ENCODE results near the gene CENPF. TPM values are rescaled to one million over a fixed set of nuclear protein-coding genes. Genes with fewer than 3 reads are reported as not detected.

Gene CENPF, protein sequence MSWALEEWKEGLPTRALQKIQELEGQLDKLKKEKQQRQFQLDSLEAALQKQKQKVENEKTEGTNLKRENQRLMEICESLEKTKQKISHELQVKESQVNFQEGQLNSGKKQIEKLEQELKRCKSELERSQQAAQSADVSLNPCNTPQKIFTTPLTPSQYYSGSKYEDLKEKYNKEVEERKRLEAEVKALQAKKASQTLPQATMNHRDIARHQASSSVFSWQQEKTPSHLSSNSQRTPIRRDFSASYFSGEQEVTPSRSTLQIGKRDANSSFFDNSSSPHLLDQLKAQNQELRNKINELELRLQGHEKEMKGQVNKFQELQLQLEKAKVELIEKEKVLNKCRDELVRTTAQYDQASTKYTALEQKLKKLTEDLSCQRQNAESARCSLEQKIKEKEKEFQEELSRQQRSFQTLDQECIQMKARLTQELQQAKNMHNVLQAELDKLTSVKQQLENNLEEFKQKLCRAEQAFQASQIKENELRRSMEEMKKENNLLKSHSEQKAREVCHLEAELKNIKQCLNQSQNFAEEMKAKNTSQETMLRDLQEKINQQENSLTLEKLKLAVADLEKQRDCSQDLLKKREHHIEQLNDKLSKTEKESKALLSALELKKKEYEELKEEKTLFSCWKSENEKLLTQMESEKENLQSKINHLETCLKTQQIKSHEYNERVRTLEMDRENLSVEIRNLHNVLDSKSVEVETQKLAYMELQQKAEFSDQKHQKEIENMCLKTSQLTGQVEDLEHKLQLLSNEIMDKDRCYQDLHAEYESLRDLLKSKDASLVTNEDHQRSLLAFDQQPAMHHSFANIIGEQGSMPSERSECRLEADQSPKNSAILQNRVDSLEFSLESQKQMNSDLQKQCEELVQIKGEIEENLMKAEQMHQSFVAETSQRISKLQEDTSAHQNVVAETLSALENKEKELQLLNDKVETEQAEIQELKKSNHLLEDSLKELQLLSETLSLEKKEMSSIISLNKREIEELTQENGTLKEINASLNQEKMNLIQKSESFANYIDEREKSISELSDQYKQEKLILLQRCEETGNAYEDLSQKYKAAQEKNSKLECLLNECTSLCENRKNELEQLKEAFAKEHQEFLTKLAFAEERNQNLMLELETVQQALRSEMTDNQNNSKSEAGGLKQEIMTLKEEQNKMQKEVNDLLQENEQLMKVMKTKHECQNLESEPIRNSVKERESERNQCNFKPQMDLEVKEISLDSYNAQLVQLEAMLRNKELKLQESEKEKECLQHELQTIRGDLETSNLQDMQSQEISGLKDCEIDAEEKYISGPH (N-terminal part only)
- 213 and 254 TPM in 2 replicates for total RNA-seq (ENCODE audit: low replicate concordance)

DNA sequence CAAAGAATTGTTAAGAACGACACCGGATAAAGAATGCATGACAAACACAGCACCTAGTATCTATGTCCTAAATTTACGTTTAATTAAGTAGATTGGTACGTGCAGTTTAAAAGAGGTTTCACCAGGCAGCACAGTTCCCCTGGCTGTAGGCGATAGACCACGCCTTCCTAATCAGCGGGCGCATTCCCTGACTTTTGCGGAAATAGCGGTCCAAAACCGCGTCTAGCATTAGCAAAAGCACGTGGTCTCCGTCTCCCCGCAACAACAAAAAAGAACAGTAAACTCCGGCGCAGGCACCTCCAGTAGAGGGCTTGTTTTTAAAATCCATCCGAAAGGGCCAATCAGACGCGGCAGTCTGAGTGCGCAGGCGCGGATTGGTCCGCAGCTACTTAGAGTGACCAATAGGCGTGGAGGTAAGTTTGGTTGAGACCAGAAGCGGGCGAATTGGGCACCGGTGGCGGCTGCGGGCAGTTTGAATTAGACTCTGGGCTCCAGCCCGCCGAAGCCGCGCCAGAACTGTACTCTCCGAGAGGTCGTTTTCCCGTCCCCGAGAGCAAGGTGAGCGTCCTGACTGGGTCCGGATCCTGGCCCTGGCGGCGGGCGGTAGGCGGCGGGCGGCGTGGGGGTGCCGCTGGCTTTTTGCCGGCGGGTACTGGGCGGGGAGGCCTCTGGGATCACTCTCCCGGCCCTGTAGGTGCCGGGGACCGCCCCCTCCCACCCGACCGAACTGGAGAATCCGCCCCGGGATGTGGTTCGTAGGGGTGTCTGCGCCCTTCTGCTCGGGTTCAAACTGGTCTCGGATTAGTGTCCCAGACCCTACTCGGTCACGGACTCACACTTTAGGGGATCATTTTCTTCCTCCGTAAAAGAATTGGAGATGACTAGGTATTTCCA lies at the start of gene CENPF:
TSS of gene CENPF (plus strand) at position 432 of the 894 bp plus-strand sequence. CDS start 10,560 bp downstream, outside the sequence.
- H3K36me3 Mint-ChIP-seq, result peaks cover 4% of the 10 kb centered on the region
- Histone ChIP-seq H3K4me1 (peaks cover 12% of the 10 kb centered on the region), H3K27ac (peak within 1 kb of the TSS; percentile 60)

DNA sequence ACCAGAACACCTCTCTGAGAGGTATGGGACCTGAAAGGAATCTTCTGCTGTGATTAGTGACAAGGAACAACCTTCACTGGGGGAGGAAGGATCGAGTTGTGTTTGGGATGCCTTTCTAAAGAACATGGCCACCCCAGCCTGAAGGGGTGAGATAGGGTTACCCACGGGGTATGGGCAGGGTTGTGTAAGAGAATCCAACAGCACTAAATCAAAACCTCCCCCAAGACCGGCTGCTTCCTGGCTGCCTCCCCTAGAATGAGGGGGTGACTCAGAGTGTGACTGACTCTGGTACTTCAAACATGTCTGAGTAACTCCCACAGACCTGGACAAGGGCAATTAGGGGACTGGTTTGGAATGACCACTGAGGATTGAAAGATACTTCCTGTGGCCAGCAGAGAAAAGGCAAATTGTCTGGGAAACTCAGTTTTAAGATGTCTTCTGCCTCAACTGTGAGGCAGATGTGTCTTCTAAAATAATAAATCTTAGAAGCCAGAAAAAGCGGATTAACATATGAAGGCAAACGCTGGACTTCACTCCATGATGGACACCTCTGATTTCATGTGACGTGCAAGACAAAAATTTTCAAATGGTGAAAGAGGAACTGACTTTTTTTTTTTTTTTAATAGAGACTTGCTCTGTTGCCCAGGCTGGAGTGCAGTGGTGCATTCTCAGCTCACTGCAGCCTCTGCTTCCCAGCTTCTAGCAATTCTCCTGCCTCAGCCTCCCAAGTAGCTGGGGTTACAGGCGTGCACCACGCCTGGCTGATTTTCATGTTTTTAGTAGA lies 44.9 kb upstream of the CENPF start:
- Mint-ChIP-seq H3K27me3 (ENCODE audit: insufficient read depth, low read depth) (peaks cover 2% of the 10 kb centered on the region), H3K27ac (no peak overlapping the region), H3K4me3 (no peak overlapping the region), H3K36me3 (no peaks in the 10 kb centered on the region), H3K9me3 (no peaks in the 10 kb centered on the region), H3K4me1 (peaks cover 4% of the 10 kb centered on the region)
- Histone ChIP-seq H3K9me3 (ENCODE audit: low read depth) (no peaks in the 10 kb centered on the region), H3K36me3 (no peaks in the 10 kb centered on the region), H3K27ac (no peak overlapping the region), H3F3A (ENCODE audit: low read depth) (peaks cover 9% of the 10 kb centered on the region), H4K20me1 (ENCODE audit: low read depth) (no peaks in the 10 kb centered on the region), H3K9ac (no peak overlapping the region), H3K79me2 (ENCODE audit: low read depth) (no peaks in the 10 kb centered on the region), H2AFZ (replicated peaks) (no peak overlapping the region), H3K4me1 (peaks cover 8% of the 10 kb centered on the region), H3K4me3 (no peak overlapping the region), H3K4me2 (no peak overlapping the region), H3K27me3 (no peaks in the 10 kb centered on the region)
- no peak for TF ChIP-seq CTCF (IDR thresholded peaks at IDR 0.05)
- TF ChIP-seq EZH2 (IDR thresholded peaks at IDR 0.05), result no peak
- no peak for TF ChIP-seq EZH2phosphoT487 (IDR thresholded peaks at IDR 0.05)
- no peak for DNase-seq (ENCODE audit: low spot score)

More for the DNA sequence above, at the start of gene CENPF:
- Histone ChIP-seq H3F3A (ENCODE audit: low read depth) (peaks cover 6% of the 10 kb centered on the region), H4K20me1 (ENCODE audit: low read depth) (peaks cover 30% of the 10 kb centered on the region), H3K4me2 (peak within 1 kb of the TSS; percentile 98), H3K4me3 (peak within 1 kb of the TSS; percentile 86), H3K9me3 (ENCODE audit: low read depth) (no peaks in the 10 kb centered on the region), H3K9ac (peak within 1 kb of the TSS; percentile 75), H2AFZ (replicated peaks) (peak within 1 kb of the TSS; percentile 40), H3K36me3 (no peaks in the 10 kb centered on the region), H3K27me3 (no peaks in the 10 kb centered on the region), H3K79me2 (ENCODE audit: low read depth) (peaks cover 50% of the 10 kb centered on the region)
- H3K9me3 Mint-ChIP-seq, result no peaks in the 10 kb centered on the region
- TF ChIP-seq EZH2 (IDR thresholded peaks at IDR 0.05) (no peak), EZH2phosphoT487 (IDR thresholded peaks at IDR 0.05) (no peak), CTCF (IDR thresholded peaks at IDR 0.05) (peak; percentile 26)
- peak within 1 kb of the TSS; percentile 95 for H3K4me3 Mint-ChIP-seq
- H3K27ac Mint-ChIP-seq, result peak within 1 kb of the TSS; percentile 96
- peaks cover 17% of the 10 kb centered on the region for H3K4me1 Mint-ChIP-seq
- DNase-seq (ENCODE audit: low spot score), result peak; percentile 97
- H3K27me3 Mint-ChIP-seq (ENCODE audit: insufficient read depth, low read depth), result peaks cover 4% of the 10 kb centered on the region
